HG02571 (cell line): ENCODE data around the gene RNGTT.
"Not testable (repeated sequence)": the region's sequence is repeated elsewhere in the genome, so short reads cannot be mapped to it uniquely, and the experiment has no call there.

ENCODE experiments used
- ATAC-seq: cut with Tn5 transposase; IDR thresholded peaks from one replicate; pipeline ENCODE4 v1.9.1; 2021; ENCODE audit warnings: mild to moderate bottlenecking, moderate library complexity; ENCODE audit not compliant: unreplicated experiment

Gene RNGTT

DNA sequence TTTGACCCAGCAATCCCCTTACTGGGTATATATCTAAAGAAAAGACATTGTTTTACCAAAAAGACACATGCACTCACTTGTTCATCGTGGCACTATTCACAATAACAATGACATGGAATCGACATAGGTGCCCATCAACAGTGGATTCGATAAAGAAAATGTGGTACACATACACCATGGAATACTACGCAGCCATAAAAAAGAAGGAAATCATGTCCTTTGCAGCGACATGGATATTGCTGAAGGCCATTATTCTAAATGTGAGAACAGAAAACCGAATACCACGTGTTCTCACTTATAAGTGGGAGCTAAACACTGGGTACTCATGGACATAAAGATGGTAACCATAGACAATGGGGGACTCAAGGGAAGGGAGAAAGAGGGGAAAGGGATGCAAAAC is 222.3 kb downstream of the RNGTT start:
- no peak for ATAC-seq

DNA sequence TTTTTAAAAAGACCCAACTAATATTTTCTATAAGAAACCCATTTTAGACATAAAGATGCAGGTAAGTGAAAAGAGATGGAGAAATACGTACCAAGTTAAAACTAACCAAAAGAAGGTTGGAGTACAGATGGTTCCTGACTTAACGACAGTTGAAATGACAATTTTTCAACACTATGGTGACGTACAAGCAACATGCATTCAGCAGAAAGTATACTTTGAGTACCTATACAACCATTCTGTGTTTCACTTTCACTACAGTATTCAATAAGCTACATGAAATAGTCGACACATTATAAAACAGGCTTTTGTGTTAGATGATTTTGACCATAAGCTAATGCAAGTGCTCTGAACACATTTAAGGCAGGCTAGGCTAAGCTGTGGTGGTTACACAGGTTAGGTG is 228.9 kb downstream of the RNGTT start:
- no peak for ATAC-seq

DNA sequence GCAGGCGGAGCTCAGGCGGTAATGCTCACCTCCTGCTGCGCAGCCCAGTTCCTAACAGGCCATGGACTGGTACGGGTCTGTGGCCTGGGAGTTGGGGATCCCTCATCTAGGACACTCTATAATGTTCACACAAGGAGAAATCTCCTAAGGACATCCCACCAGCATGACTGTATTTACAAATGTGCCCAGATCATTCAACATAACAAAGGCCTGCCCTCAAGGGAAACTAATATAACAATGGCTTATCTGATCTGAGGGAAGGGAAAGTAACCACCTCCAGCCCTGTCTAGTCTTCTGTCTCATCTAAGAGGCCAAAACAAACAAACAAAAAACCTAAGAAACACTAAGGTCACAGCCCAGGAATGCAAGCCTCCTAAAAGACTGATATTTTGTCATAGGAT is 232.8 kb downstream of the RNGTT start:
- no peak for ATAC-seq

DNA sequence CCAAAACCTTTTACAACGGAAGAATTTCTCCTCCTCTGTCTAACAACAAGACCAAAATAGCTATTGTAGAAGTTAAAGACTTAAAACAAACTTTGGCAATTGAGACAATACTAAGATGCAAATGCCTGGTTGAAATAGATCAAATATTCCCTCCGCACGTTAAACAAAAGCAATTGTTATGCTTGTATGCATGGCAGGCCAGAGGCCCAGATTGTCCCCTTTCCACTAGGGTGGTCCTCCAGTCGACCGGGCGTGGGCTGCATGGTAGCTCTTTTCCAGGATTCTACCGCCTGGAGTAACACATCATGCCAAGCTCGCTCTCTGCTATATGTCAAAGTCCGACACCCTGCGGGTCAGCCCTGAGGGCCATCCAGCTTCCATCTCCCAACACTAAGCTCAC is 234.7 kb downstream of the RNGTT start:
- ATAC-seq, result no peak

DNA sequence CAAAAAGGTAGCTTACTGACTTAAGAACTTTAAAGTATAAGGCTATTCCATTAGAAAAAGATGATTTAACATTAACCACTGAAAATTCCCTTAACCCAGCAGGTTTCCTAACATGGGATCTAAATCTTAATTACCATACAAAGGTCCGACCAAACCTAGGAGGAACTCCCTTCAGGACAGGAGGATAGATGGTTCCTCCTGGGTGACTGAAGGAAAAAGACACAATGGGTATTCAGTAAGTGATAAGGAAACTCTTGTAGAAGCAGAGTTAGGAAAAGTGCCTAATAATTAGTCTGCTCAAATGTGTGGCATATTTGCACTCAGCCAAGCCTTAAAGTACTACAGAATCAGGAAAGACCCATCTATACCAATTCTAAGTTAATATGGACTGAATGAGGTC is 237.0 kb downstream of the RNGTT start:
- not testable (repeated sequence) for ATAC-seq

DNA sequence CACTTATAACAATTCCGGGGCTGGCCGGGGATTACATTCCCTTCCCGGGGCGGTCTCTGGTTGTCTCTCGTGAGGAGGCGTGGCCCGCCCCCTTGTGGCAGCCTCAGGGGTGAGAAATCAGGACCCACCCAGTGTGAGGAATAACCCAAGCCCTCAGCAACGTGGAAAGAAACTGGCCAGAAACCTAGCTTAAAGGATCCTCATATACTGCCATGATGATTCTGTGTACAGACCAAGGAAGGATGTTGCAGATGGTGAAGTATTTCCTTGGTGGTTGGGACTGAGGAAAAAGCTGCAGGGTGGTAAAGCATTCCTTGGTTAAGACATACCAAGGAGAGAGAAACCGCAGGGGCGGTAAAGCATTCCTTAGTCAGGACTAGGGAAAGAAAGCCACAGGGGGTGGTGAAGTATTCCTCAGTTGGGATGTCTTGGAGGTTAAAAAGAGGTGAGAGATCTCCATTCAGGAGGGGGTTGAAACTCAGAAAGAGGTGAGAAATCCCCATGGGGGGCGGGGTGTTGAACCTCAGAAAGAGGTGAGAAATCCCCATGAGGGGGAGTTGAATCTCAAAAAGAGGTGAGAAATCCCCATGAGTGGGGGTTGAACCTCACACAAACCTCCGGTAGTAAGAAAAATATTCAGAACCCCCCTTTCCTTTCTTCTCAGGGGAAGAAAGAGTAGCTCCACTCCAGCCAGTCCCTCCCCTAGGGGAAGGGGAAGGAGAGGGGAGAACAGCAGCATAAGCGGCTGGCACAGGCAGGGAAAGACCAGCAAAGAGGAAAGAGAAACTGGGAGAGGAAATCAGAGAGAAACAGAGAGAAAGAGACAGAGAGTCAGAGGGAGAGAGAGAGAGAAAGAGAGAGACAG is 238.1 kb downstream of the RNGTT start:
- no peak for ATAC-seq

- no peak for ATAC-seq
Observed at GRCh38 chr6:88722686-88723085, 240.7 kb downstream of the RNGTT start.

GRCh38 chr6:88716399-88716798 is 247.0 kb downstream of the RNGTT start:
- not testable (repeated sequence) for ATAC-seq

DNA sequence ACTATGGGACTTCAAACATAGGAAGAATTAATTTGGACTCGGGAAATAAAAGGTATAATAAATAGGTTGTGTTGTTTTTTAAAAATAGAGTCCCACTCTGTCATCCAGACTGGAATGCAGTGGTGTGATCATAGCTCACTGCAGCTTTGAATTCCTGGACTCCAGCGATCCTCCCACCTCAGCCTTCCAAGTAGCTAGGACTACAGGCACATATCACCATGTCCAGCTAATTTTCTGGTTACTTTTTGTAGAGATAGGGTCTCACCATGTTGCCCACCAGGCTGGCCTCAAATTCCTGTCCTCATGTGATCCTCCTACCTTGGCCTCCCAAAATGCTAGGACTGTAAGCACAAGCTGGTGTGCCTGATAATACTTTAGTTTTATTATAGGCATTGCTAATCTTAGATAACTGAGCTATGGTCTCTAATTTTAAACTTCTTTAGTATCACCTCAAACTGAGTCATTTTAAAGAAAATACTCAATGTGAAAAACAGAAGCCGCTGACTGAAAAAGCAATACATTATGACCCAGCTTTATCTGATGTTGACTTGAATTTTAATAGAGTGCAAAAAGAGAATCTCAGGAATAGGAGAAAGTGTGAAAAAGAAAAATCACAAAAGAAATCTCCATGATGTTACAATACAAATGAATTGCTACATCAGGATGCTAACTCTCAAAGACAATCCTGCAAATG is 251.0 kb downstream of the RNGTT start:
- ATAC-seq, result no peak

DNA sequence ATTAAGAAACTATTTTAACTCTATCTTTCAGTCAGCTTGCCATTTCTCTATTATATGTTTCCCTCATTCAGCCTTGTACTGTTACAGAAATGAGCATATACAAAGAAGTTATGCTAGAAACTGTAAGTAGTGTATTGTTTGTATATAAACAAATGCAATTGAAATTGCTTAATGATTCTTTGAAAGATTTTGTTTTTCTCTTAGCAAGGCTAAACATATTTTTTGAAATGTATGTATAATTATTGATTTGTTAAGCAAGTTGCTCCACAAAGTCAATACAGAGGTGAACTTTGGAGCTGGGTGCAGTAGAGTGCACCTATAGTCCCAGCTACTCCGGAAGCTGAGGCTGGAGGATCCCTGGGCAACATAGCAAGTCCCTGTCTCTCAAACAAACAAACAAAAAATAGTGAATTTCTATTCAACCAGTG is 253.6 kb downstream of the RNGTT start:
- no peak for ATAC-seq

DNA sequence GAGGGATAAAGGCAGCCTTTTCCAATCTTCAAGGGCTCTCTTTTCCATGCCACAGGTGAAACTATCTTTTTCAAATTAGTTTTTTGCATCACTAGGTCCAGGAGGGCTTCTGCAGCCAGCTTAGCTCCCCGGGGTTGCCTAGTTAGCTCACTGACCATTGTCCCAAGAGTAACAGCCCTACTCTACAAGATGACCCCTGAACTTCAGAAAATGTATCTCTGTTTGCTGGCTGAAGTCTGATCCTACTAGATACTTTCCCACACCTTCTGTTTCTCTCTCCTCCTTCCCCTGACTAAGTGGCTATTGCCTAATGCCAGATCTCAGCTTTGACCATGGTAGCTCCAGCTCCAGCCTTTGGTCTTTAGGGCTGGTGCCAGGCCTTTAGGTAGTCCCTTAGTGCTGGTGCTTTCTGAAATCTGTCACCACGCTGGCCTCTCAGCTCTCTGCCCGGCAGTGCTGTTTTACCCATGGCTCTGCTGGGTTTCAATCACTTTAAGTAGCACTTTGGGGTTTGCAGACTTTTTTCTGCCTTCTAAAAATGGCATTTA is 255.1 kb downstream of the RNGTT start:
- ATAC-seq, result no peak

DNA sequence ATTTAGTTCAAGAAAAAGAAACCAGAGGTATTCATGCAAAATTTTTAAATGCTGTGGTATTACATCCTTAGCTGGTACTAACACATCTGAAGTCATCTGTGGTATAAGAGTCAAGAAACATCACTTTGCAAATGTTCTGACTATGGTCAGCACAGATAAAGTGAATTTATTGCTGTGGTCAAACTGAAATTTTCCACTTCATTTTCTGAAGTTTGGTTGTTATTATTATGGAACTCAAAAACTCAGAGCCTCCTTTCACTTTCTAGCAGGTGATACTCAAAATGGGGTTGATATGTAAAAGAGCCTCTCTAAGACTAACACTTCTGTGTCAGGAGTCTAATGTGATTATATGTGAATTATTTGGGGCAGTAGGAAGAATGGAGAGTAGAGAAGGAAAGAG is 257.8 kb downstream of the RNGTT start:
- peak; percentile 86 for ATAC-seq

- ATAC-seq, result no peak
Observed at GRCh38 chr6:88704980-88705379, 258.4 kb downstream of the RNGTT start.

GRCh38 chr6:88702956-88703556 is 260.4 kb downstream of the RNGTT start:
- no peak for ATAC-seq

DNA sequence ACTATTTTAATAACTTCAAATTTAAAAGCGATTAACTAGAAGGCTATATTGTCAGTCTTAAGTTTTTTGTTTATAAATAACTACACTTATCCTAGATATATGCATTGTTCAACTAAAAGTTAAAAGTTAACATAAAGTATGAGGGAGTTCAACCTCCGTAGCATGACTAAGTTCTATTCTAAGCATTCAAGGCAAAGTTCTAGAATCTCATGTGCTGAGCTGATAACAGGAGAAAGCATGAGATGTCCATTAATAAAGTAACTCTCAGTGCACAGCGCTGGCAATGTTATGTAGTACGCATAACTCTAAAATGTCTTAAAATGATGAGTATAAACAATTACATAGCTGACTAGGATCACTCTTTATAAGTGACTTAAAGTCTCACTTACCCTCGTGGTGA is 264.8 kb downstream of the RNGTT start:
- ATAC-seq, result no peak

DNA sequence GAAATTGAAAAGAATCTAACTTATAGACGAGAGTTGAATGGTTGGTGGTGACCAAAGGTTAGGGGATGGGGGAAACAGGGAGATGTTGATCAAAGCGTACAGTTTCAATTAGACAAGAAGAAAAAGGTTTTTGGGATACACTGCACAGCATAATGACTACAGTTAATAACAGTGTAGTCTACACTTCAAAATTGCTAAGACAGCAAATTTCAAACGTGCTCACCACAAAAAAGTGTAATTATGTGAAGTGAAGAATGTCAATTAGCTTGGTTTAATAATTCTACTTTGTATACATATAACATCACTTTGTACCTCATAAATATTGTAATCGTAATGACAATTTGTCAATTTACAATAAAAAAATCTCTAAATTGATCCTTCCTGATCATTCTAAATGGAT is 267.5 kb downstream of the RNGTT start:
- no peak for ATAC-seq

- no peak for ATAC-seq
Observed at GRCh38 chr6:88683734-88684133, 279.7 kb downstream of the RNGTT start.

DNA sequence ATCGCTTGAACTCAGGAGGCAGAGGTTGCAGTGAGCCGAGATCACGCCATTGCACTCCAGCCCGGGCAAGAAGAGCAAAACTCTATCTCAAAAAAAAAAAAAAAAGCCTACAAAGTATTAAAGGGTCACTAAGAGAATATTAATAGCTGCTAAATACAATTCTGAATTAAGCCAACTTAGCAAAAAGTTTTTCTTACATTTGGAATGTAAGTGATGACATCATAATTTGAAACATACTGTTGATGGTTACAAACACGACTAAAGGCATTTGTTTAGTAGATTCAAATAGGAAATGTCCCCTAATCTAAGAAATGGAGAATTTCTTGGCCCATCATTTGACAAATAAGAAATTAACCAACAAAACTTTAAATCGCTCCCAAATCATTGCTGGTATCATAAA is 282.8 kb downstream of the RNGTT start:
- ATAC-seq, result no peak

DNA sequence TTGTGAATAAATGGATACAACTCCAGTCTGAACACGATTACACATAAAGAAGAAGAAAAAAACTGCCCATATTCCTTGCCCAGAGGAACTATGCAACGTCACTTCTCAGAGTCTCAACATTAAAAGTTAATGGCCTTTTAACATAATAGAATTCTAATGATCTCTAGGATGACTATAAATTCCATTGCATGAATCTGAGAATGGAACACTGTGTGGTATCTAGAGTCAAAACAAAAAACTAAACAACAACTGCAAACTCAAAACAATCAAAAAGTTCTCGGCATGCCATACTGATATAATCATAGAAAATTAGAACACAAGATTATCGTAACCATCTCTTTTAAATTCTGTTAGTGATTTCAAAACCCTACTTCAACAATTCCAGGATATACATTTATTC is 283.6 kb downstream of the RNGTT start:
- ATAC-seq, result no peak

- no peak for ATAC-seq
Observed at GRCh38 chr6:88677356-88677755, 286.1 kb downstream of the RNGTT start.

DNA sequence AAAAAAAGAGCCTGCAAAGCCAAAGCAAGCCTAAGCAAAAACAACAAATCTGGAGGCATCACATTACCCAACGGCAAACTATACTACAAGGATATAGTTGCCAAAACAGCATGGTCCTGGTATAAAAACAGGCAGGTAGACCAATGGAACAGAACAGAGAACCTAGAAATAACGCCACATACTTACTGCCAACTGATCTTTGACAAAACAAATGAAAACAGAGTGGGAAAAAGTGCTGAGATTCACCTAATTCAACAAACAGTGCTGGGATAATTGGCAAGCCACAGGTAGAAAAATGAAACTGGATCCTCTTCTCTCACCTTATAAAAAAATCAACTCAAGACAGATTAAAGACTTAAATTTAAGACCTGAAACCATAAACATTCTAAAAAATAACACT is 291.8 kb downstream of the RNGTT start:
- no peak for ATAC-seq

- no peak for ATAC-seq
Observed at GRCh38 chr6:88670369-88670768, 293.0 kb downstream of the RNGTT start.
